Upper lobe of left lung (tissue), 6 donors: Measurements from ENCODE around the gene OTUD4. TPM values are rescaled to one million over a fixed set of nuclear protein-coding genes. Genes with fewer than 3 reads are reported as not detected.

Experiments
- ATAC-seq, 2 donors: fragments of 200-7000 bp; cut with Tn5 transposase; one replicate each; pipeline ENCODE4 v1.9.1; 2022; ENCODE audit warnings: mild to moderate bottlenecking in 2 of 2, moderate library complexity in 2 of 2; ENCODE audit not compliant: low FRiP score in 2 of 2
- DNase-seq, 2 donors: peaks; one replicate each; pipeline ENCODE4 v3.0.0-alpha.2; 2019 to 2020
- H3K27ac ChIP-seq, 4 donors: fragments of 200-600 bp; sonication (generic); one replicate each; pipeline ENCODE4 v1.5.1; 2016 to 2019
- H3K27me3 ChIP-seq, 4 donors: fragments of 200-600 bp; sonication (generic); one replicate each; pipeline ENCODE4 v1.5.1; 2017 to 2019
- H3K36me3 ChIP-seq, 4 donors: fragments of 200-600 bp; sonication (generic); one replicate each; pipeline ENCODE4 v1.5.1; 2016 to 2019
- H3K4me1 ChIP-seq, 4 donors: fragments of 200-600 bp; sonication (generic); one replicate each; pipeline ENCODE4 v1.5.1; 2018 to 2019
- H3K4me3 ChIP-seq, 4 donors: fragments of 200-600 bp; sonication (generic); one replicate each; pipeline ENCODE4 v1.5.1; 2017 to 2019; ENCODE audit warnings: mild to moderate bottlenecking in 2 of 4, moderate library complexity in 1 of 4
- H3K9me3 ChIP-seq, 4 donors: fragments of 200-600 bp; sonication (generic); one replicate each; pipeline ENCODE4 v1.5.1; 2018 to 2019
- EP300 ChIP-seq, 4 donors: sonication (generic); formaldehyde crosslinking; IDR thresholded peaks; one replicate each; pipeline ENCODE4 v1.5.1; 2017; ENCODE audit warnings: antibody characterized with exemption in 4 of 4, control low read depth in 2 of 4
- POLR2A ChIP-seq, 4 donors: fragments of 450-650 bp; IDR thresholded peaks; one replicate each; pipeline ENCODE4 v1.5.1; 2016 to 2017; ENCODE audit warnings: antibody characterized with exemption in 4 of 4, mild to moderate bottlenecking in 2 of 4
- POLR2AphosphoS5 ChIP-seq, 2 donors: sonication (generic); formaldehyde crosslinking; IDR thresholded peaks; one replicate each; pipeline ENCODE4 v1.5.1; 2017; ENCODE audit warnings: antibody characterized with exemption in 2 of 2
- WGBS, 2 donors: methylation state at CpG; one replicate each; pipeline ENCODE4 v1.1.5; 2017 to 2018; 5-methylcytosine and 5-hydroxymethylcytosine counted together
- total RNA-seq, 6 donors: library from RNA; depleted of rRNA in 4 of 6; stranded (reverse); fragments of >200 nt in 4 of 6; gene quantifications; one replicate each; pipeline versions ENCODE4 v1.1.0 to v1.2.1, GENCODE V29; 2016 to 2021
- TF ChIP-seq, protein P1 (sequence below), 6 experiments: fragments of 450-650 bp in 4 of 6; fragments of 200-600 bp in 2 of 6; sonication (generic) in 2 of 6; IDR thresholded peaks; one replicate each; pipeline ENCODE4 v1.5.1; 2016 to 2019; ENCODE audit warnings: antibody characterized with exemption in 6 of 6
- donor health status: DM: no; HTN: no; CAD: no; lungs with moderate emphysema.
- donor health status: DM: no; HTN: yes; CAD: no; lungs with severe emphysema.

The OTUD4 gene
- total RNA-seq, 6 donors from 2014 or later: 36.9 to 76.5 (median 40.3) TPM

DNA sequence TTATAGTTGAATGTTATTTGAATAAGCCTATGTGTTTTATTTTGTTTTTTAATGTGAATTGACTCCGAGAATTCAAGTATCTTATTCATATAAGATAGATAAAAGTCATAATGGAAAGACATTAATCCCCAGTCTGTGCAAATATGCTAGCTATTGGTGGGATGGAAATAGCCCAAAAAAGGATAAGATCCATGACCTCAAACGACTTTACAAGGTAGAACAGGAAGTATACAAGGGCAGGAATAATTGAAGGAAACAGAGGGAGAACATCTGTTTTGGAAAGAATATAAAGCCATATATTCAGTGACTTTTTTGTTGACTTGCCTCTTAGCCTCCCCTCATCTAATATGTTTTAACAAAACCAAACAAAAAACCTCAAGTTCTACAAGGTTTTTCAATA is 73.3 kb downstream of the OTUD4 start:
- WGBS, 2 donors: 51 to 54% methylated on average over 2 of the region's 2 CpGs

DNA sequence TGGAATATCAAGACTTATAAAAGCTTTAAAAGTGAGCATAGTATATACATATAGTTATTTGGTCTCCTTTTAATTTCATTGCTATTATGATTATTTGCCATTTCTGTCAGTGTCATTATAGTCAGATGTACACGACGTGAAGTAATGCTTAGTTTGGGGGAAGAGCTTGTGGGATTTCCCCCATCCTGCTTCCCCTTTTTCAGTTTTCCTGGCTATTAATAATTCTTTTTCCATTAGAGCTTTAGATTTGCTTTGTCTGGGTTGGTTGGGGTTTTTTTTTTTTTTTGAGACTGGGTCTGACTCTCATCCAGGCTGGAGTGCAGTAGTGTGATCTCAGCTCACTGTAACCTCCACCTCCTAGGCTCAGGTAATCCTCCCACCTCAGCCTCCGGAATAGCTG is 76.9 kb downstream of the OTUD4 start:
- TF ChIP-seq, protein P1, sequence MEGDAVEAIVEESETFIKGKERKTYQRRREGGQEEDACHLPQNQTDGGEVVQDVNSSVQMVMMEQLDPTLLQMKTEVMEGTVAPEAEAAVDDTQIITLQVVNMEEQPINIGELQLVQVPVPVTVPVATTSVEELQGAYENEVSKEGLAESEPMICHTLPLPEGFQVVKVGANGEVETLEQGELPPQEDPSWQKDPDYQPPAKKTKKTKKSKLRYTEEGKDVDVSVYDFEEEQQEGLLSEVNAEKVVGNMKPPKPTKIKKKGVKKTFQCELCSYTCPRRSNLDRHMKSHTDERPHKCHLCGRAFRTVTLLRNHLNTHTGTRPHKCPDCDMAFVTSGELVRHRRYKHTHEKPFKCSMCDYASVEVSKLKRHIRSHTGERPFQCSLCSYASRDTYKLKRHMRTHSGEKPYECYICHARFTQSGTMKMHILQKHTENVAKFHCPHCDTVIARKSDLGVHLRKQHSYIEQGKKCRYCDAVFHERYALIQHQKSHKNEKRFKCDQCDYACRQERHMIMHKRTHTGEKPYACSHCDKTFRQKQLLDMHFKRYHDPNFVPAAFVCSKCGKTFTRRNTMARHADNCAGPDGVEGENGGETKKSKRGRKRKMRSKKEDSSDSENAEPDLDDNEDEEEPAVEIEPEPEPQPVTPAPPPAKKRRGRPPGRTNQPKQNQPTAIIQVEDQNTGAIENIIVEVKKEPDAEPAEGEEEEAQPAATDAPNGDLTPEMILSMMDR (IDR thresholded peaks at IDR 0.05): no peak
- no peak for TF ChIP-seq POLR2AphosphoS5 (IDR thresholded peaks at IDR 0.05)
- no peak for TF ChIP-seq POLR2A (IDR thresholded peaks at IDR 0.05)
- no peak for TF ChIP-seq EP300 (IDR thresholded peaks at IDR 0.05)
- H3K4me3 ChIP-seq: no peak overlapping the region
- no peaks in the 10 kb centered on the region for H3K9me3 ChIP-seq
- no peak for ATAC-seq
- H3K27ac ChIP-seq: no peak overlapping the region
- H3K36me3 ChIP-seq: peaks cover 3 to 44% (median 7%) of the 10 kb centered on the region in 4 donors
- WGBS, 2 donors: 79 to 80% methylated on average over 3 of the region's 3 CpGs
- H3K27me3 ChIP-seq: no peaks in the 10 kb centered on the region
- peaks cover 16 to 41% (median 18%) of the 10 kb centered on the region in 4 donors for H3K4me1 ChIP-seq
- no peak for DNase-seq

More for the DNA sequence above, 73.3 kb downstream of the OTUD4 start:
- Histone ChIP-seq H3K27me3 (no peaks in the 10 kb centered on the region), H3K36me3 (peaks cover 22 to 80% (median 28%) of the 10 kb centered on the region in 4 donors), H3K4me1 (peaks cover 0 to 10% (median 0%) of the 10 kb centered on the region in 4 donors), H3K4me3 (no peak overlapping the region), H3K27ac (no peak overlapping the region), H3K9me3 (no peaks in the 10 kb centered on the region)
- no peak for TF ChIP-seq EP300 (IDR thresholded peaks at IDR 0.05)
- TF ChIP-seq POLR2AphosphoS5 (IDR thresholded peaks at IDR 0.05): no peak
- TF ChIP-seq, protein P1 (IDR thresholded peaks at IDR 0.05): no peak
- no peak for TF ChIP-seq POLR2A (IDR thresholded peaks at IDR 0.05)
- DNase-seq (no peak), ATAC-seq (no peak)

- no peak for ATAC-seq
- Histone ChIP-seq H3K9me3 (no peaks in the 10 kb centered on the region), H3K36me3 (peaks cover 0 to 35% (median 0%) of the 10 kb centered on the region in 4 donors), H3K4me3 (no peak overlapping the region), H3K4me1 (peaks cover 16 to 43% (median 18%) of the 10 kb centered on the region in 4 donors), H3K27me3 (no peaks in the 10 kb centered on the region), H3K27ac (no peak overlapping the region)
- no peak for DNase-seq
- 88 to 93% methylated on average over 2 of the region's 2 CpGs for WGBS, 2 donors
- TF ChIP-seq POLR2A (IDR thresholded peaks at IDR 0.05): no peak
- TF ChIP-seq EP300 (IDR thresholded peaks at IDR 0.05): no peak
- no peak for TF ChIP-seq POLR2AphosphoS5 (IDR thresholded peaks at IDR 0.05)
- TF ChIP-seq, protein P1 (IDR thresholded peaks at IDR 0.05): no peak
Measured at GRCh38 chr4:145102619-145103018, 77.8 kb downstream of the OTUD4 start.

GRCh38 chr4:145101091-145101490 is 79.3 kb downstream of the OTUD4 start:
- ATAC-seq (no peak), DNase-seq (no peak)
- Histone ChIP-seq H3K36me3 (peaks cover 0 to 20% (median 0%) of the 10 kb centered on the region in 4 donors), H3K4me1 (peaks cover 28 to 58% (median 28%) of the 10 kb centered on the region in 4 donors), H3K4me3 (no peak overlapping the region), H3K27me3 (no peaks in the 10 kb centered on the region), H3K27ac (no peak overlapping the region), H3K9me3 (no peaks in the 10 kb centered on the region)
- WGBS, 2 donors: 95 to 97% methylated on average over 1 of the region's 1 CpG
- TF ChIP-seq POLR2A (IDR thresholded peaks at IDR 0.05) (no peak), POLR2AphosphoS5 (IDR thresholded peaks at IDR 0.05) (no peak), EP300 (IDR thresholded peaks at IDR 0.05) (no peak)
- TF ChIP-seq, protein P1 (IDR thresholded peaks at IDR 0.05): no peak

DNA sequence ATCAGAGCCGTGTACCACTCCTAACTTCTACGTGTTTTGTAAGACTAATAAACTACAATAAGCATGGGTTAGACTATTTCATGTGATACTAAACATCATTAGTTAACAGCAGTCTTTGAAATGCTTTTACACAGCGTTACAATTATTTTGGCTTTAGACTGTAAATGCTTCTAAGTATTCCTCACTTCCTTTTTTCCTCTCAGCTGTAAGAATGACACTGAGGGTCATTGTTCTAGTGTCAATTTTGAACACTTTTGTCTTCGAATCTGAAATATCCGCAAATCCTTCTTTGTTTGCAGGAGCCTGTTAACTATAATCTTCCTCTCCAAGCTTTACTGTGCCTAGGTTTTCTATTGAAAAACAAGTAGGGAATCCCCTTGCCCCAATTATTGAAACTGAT is 80.7 kb downstream of the OTUD4 start:
- H3K27me3 ChIP-seq: no peaks in the 10 kb centered on the region
- peaks cover 28 to 60% (median 29%) of the 10 kb centered on the region in 4 donors for H3K4me1 ChIP-seq
- no peak overlapping the region for H3K27ac ChIP-seq
- DNase-seq (no peak), ATAC-seq (no peak)
- TF ChIP-seq POLR2AphosphoS5 (IDR thresholded peaks at IDR 0.05): no peak
- TF ChIP-seq EP300 (IDR thresholded peaks at IDR 0.05): no peak
- TF ChIP-seq, protein P1 (IDR thresholded peaks at IDR 0.05): no peak
- TF ChIP-seq POLR2A (IDR thresholded peaks at IDR 0.05): no peak
- H3K9me3 ChIP-seq: no peaks in the 10 kb centered on the region
- H3K36me3 ChIP-seq: peaks cover 0 to 18% (median 0%) of the 10 kb centered on the region in 4 donors
- peak overlapping the region in 2 of 4 donors; percentile 88 to 90 for H3K4me3 ChIP-seq
- WGBS, 2 donors: 24% methylated on average over 5 of the region's 5 CpGs
